HCT116 (cell line): ENCODE measurements around the gene CD300C.

Experiments
- CTCF ChIP-seq, 3 experiments: fragments of 200-600 bp in 1 of 3; sonication (generic) in 1 of 3; IDR thresholded peaks in 2 of 3; conservative IDR thresholded peaks in 1 of 3; 2 replicates each; pipeline ENCODE4 v1.5.1; 2012 to 2017; ENCODE audit warnings: low read depth in 2 of 3, low read length in 2 of 3, antibody characterized with exemption in 1 of 3, borderline replicate concordance in 1 of 3, control low read depth in 1 of 3, mild to moderate bottlenecking in 1 of 3, mixed read lengths in 1 of 3, mixed run types in 1 of 3, moderate library complexity in 1 of 3; ENCODE audit not compliant: insufficient read depth in 1 of 3
- MAX ChIP-seq: IDR thresholded peaks from 2 replicates; pipeline ENCODE4 v1.6.1; 2012
- REST ChIP-seq: IDR thresholded peaks from 2 replicates; pipeline ENCODE4 v1.6.1; 2012; ENCODE audit warnings: low read depth
- SRF ChIP-seq: IDR thresholded peaks from 2 replicates; pipeline ENCODE4 v1.6.1; 2012; ENCODE audit warnings: low read depth
- ZNF274 ChIP-seq: fragments of 200-500 bp; sonication (Bioruptor generic); IDR thresholded peaks from 2 replicates; pipeline ENCODE4 v1.6.1; 2014; ENCODE audit warnings: mild to moderate bottlenecking, low read depth, low read length, inconsistent platforms

- TF ChIP-seq REST: no peak
- TF ChIP-seq SRF: no peak
- no peak for TF ChIP-seq CTCF (IDR thresholded peaks at IDR 0.05 in 2 of 3, conservative IDR thresholded peaks at IDR 0.05 in 1 of 3; ENCODE audit: borderline replicate concordance in 1 of 3, insufficient read depth in 1 of 3, low read depth in 2 of 3, low read length in 2 of 3)
- no peak for TF ChIP-seq ZNF274
- no peak for TF ChIP-seq MAX
Measured at GRCh38 chr17:74561586-74561985, 15.7 kb upstream of the CD300C start.
